Neuronal stem cell (in vitro differentiated cells): ENCODE measurements around the gene URB2.
A peak's percentile ranks its signal among the peaks of the same experiment; 100 is the strongest.

Experiments used
- DNase-seq: peaks from one replicate; pipeline ENCODE4 v3.0.0-alpha.2; 2013; ENCODE audit warnings: low spot score
- H2AFZ ChIP-seq: one replicate; pipeline ENCODE4 v1.6.1; 2013; ENCODE audit warnings: mild to moderate bottlenecking, low read length, inconsistent platforms
- H2AK5ac ChIP-seq: 2 replicates; pipeline ENCODE4 v1.6.1; 2013; ENCODE audit warnings: low read depth, mild to moderate bottlenecking, inconsistent platforms, low read length, moderate library complexity, mixed read lengths
- H2BK120ac ChIP-seq: 2 replicates; pipeline ENCODE4 v1.6.1; 2013; ENCODE audit warnings: low read depth, mild to moderate bottlenecking, inconsistent platforms, low read length, moderate library complexity, mixed read lengths
- H2BK12ac ChIP-seq: one replicate; pipeline ENCODE4 v1.6.1; 2013; ENCODE audit warnings: low read length, inconsistent platforms
- H2BK15ac ChIP-seq: 2 replicates; pipeline ENCODE4 v1.6.1; 2013; ENCODE audit warnings: mild to moderate bottlenecking, low read length, inconsistent platforms, mixed read lengths
- H2BK5ac ChIP-seq: one replicate; pipeline ENCODE4 v1.6.1; 2013; ENCODE audit warnings: inconsistent platforms, mild to moderate bottlenecking, low read length, moderate library complexity
- H3K14ac ChIP-seq: one replicate; pipeline ENCODE4 v1.6.1; 2013; ENCODE audit warnings: low read length, inconsistent platforms
- H3K18ac ChIP-seq: 2 replicates; pipeline ENCODE4 v1.6.1; 2013; ENCODE audit warnings: low read length, inconsistent platforms
- H3K23ac ChIP-seq: 2 replicates; pipeline ENCODE4 v1.6.1; 2013; ENCODE audit warnings: low read depth, mild to moderate bottlenecking, mixed read lengths, low read length, inconsistent platforms; ENCODE audit not compliant: poor library complexity
- H3K27ac ChIP-seq: replicated peaks from 3 replicates; pipeline ENCODE4 v1.5.1; 2013; ENCODE audit warnings: low read length, inconsistent platforms
- H3K27me3 ChIP-seq, 3 experiments: 2 replicates each; pipeline ENCODE4 v1.6.1; 2013; ENCODE audit warnings: low read length in 3 of 3, mild to moderate bottlenecking in 2 of 3, inconsistent platforms in 1 of 3, low read depth in 1 of 3, mixed read lengths in 1 of 3, moderate library complexity in 1 of 3; ENCODE audit not compliant: control insufficient read depth in 3 of 3, insufficient read depth in 3 of 3
- H3K36me3 ChIP-seq, 2 donors: replicated peaks in 1 of 2; 2 replicates each; pipeline ENCODE4 v1.6.1; 2013; ENCODE audit warnings: low read length in 2 of 2; ENCODE audit not compliant: control insufficient read depth in 2 of 2, insufficient read depth in 2 of 2
- H3K4ac ChIP-seq: 2 replicates; pipeline ENCODE4 v1.6.1; 2013; ENCODE audit warnings: inconsistent platforms, mild to moderate bottlenecking, low read length, moderate library complexity
- H3K4me1 ChIP-seq, 2 donors: 1 replicate in 1 of 2; 2 replicates in 1 of 2; pipeline ENCODE4 v1.6.1; 2013; ENCODE audit warnings: low read length in 2 of 2, low read depth in 1 of 2; ENCODE audit not compliant: control insufficient read depth in 2 of 2, insufficient read depth in 1 of 2
- H3K4me2 ChIP-seq: one replicate; pipeline ENCODE4 v1.6.1; 2013; ENCODE audit warnings: mild to moderate bottlenecking, low read length, inconsistent platforms; ENCODE audit not compliant: insufficient read depth, poor library complexity, severe bottlenecking
- H3K4me3 ChIP-seq, 2 donors: 2 replicates each; pipeline ENCODE4 v1.5.1; 2013; ENCODE audit warnings: low read length in 2 of 2, mild to moderate bottlenecking in 2 of 2, inconsistent platforms in 1 of 2, moderate library complexity in 1 of 2
- H3K79me1 ChIP-seq: one replicate; pipeline ENCODE4 v1.6.1; 2013; ENCODE audit warnings: low read depth, mild to moderate bottlenecking, inconsistent platforms, low read length, moderate library complexity
- H3K9ac ChIP-seq: one replicate; pipeline ENCODE4 v1.6.1; 2013; ENCODE audit warnings: mild to moderate bottlenecking, low read depth, low read length, inconsistent platforms; ENCODE audit not compliant: poor library complexity
- H3K9me3 ChIP-seq, 2 donors: replicated peaks in 1 of 2; 2 replicates each; pipeline versions ENCODE3 to v1.6.1; 2013; ENCODE audit warnings: low read length in 2 of 2, mild to moderate bottlenecking in 2 of 2, inconsistent platforms in 1 of 2, low read depth in 1 of 2, mixed read lengths in 1 of 2, moderate library complexity in 1 of 2; ENCODE audit not compliant: control insufficient read depth in 2 of 2, insufficient read depth in 1 of 2
- H4K8ac ChIP-seq: one replicate; pipeline ENCODE4 v1.6.1; 2013; ENCODE audit warnings: low read depth, mild to moderate bottlenecking, inconsistent platforms, low read length, moderate library complexity
- H4K91ac ChIP-seq: one replicate; pipeline ENCODE4 v1.6.1; 2013; ENCODE audit warnings: low read length, low read depth, mild to moderate bottlenecking, inconsistent platforms; ENCODE audit not compliant: poor library complexity
- WGBS, 2 donors: extraction: QIAGEN DNeasy Blood & Tissue Kit; methylation state at CpG; one replicate each; pipeline ENCODE4 v1.1.7; 2013; ENCODE audit warnings: missing lambda C conversion rate in 2 of 2, mixed read lengths in 1 of 2; ENCODE audit not compliant: insufficient read length in 2 of 2, insufficient replicate concordance in 1 of 2; ENCODE audit errors: extremely low coverage in 2 of 2; 5-methylcytosine and 5-hydroxymethylcytosine counted together

URB2 gene

GRCh38 chr1:229623838-229624237 lies 2.2 kb upstream of the URB2 start:
- H3K23ac ChIP-seq = no peak overlapping the region
- H3K9me3 ChIP-seq = no peaks in the 10 kb centered on the region
- no peak overlapping the region for H2BK5ac ChIP-seq
- no peak overlapping the region for H3K18ac ChIP-seq
- H2BK12ac ChIP-seq = no peak overlapping the region
- H2AFZ ChIP-seq = no peak overlapping the region
- peaks cover 7% of the 10 kb centered on the region for H3K79me1 ChIP-seq
- H3K4me2 ChIP-seq = no peak overlapping the region
- H3K27ac ChIP-seq = no peak overlapping the region
- H2AK5ac ChIP-seq = no peak overlapping the region
- no peak overlapping the region for H3K14ac ChIP-seq
- no peaks in the 10 kb centered on the region for H3K27me3 ChIP-seq
- H3K4ac ChIP-seq = no peak overlapping the region
- H3K36me3 ChIP-seq = peaks cover 2 to 8% of the 10 kb centered on the region in 2 donors
- H3K4me1 ChIP-seq = peaks cover 6 to 7% of the 10 kb centered on the region in 2 donors
- WGBS, 2 donors = no CpG with 5 or more reads among the region's 1 CpG
- H3K4me3 ChIP-seq = no peak overlapping the region
- no peak overlapping the region for H4K8ac ChIP-seq
- H4K91ac ChIP-seq = no peak overlapping the region
- H2BK15ac ChIP-seq = no peak overlapping the region
- no peak for DNase-seq
- no peak overlapping the region for H2BK120ac ChIP-seq
- H3K9ac ChIP-seq = no peak overlapping the region

- H2BK12ac ChIP-seq = no peak overlapping the region
- no peak overlapping the region for H2AK5ac ChIP-seq
- H2AFZ ChIP-seq = peak overlapping the region; percentile 85
- no peak overlapping the region for H3K23ac ChIP-seq
- no peak overlapping the region for H2BK15ac ChIP-seq
- H4K91ac ChIP-seq = no peak overlapping the region
- H3K27me3 ChIP-seq = no peaks in the 10 kb centered on the region
- H3K18ac ChIP-seq = no peak overlapping the region
- peak overlapping the region; percentile 96 for H3K9ac ChIP-seq
- H3K4ac ChIP-seq = no peak overlapping the region
- peaks cover 6 to 7% of the 10 kb centered on the region in 2 donors for H3K4me1 ChIP-seq
- no peak overlapping the region for H4K8ac ChIP-seq
- H3K36me3 ChIP-seq = peaks cover 3 to 15% of the 10 kb centered on the region in 2 donors
- H3K14ac ChIP-seq = no peak overlapping the region
- H2BK120ac ChIP-seq = no peak overlapping the region
- no peaks in the 10 kb centered on the region for H3K9me3 ChIP-seq
- no peak for DNase-seq
- peak overlapping the region; percentile 97 for H3K4me2 ChIP-seq
- H3K79me1 ChIP-seq = peaks cover 7% of the 10 kb centered on the region
- H3K27ac ChIP-seq = no peak overlapping the region
- peak overlapping the region; percentile 83 to 97 for H3K4me3 ChIP-seq
- no peak overlapping the region for H2BK5ac ChIP-seq
- no CpG with 5 or more reads among the region's 9 CpGs for WGBS, 2 donors
Measured at GRCh38 chr1:229624521-229625070, 1.5 kb upstream of the URB2 start.

GRCh38 chr1:229625071-229625914 lies 754 bp upstream of the URB2 start:
- peak overlapping the region; percentile 95 for H3K23ac ChIP-seq
- H3K14ac ChIP-seq = peak overlapping the region; percentile 92
- H3K9me3 ChIP-seq = no peaks in the 10 kb centered on the region
- H4K8ac ChIP-seq = no peak overlapping the region
- H3K79me1 ChIP-seq = peaks cover 7% of the 10 kb centered on the region
- peak overlapping the region; percentile 83 to 97 for H3K4me3 ChIP-seq
- H3K18ac ChIP-seq = peak overlapping the region; percentile 77
- peak overlapping the region; percentile 84 for H3K27ac ChIP-seq
- peak; percentile 4 for DNase-seq
- H2AFZ ChIP-seq = peak overlapping the region; percentile 98
- peaks cover 3 to 22% of the 10 kb centered on the region in 2 donors for H3K36me3 ChIP-seq
- peak overlapping the region; percentile 87 for H2BK15ac ChIP-seq
- no peaks in the 10 kb centered on the region for H3K27me3 ChIP-seq
- no peak overlapping the region for H2BK5ac ChIP-seq
- no peak overlapping the region for H2AK5ac ChIP-seq
- no peak overlapping the region for H4K91ac ChIP-seq
- no CpG with 5 or more reads among the region's 86 CpGs for WGBS, 2 donors
- no peak overlapping the region for H2BK12ac ChIP-seq
- H3K4ac ChIP-seq = no peak overlapping the region
- peak overlapping the region; percentile 97 for H3K4me2 ChIP-seq
- no peak overlapping the region for H2BK120ac ChIP-seq
- H3K4me1 ChIP-seq = peaks cover 5 to 7% of the 10 kb centered on the region in 2 donors
- H3K9ac ChIP-seq = peak overlapping the region; percentile 96

GRCh38 chr1:229627003-229627402 lies 956 bp downstream of the URB2 start:
- Histone ChIP-seq H3K23ac (no peak overlapping the region), H3K18ac (no peak overlapping the region), H3K9me3 (no peaks in the 10 kb centered on the region), H3K4ac (no peak overlapping the region), H2BK12ac (no peak overlapping the region), H4K8ac (no peak overlapping the region), H2AFZ (peak overlapping the region; percentile 98), H2BK15ac (no peak overlapping the region), H3K27me3 (no peaks in the 10 kb centered on the region), H3K4me2 (no peak overlapping the region), H3K36me3 (peaks cover 3 to 37% of the 10 kb centered on the region in 2 donors), H3K79me1 (peaks cover 7% of the 10 kb centered on the region), H3K4me1 (peaks cover 5 to 7% of the 10 kb centered on the region in 2 donors), H3K27ac (no peak overlapping the region), H3K9ac (no peak overlapping the region), H4K91ac (no peak overlapping the region), H2BK120ac (no peak overlapping the region), H2AK5ac (no peak overlapping the region), H2BK5ac (no peak overlapping the region), H3K4me3 (peak overlapping the region in 1 of 2 donors; percentile 83), H3K14ac (no peak overlapping the region)
- no peak for DNase-seq
- WGBS, 2 donors = no CpG with 5 or more reads among the region's 4 CpGs
